ENCODE data around the gene GLRA1.
"Not testable (repeated sequence)": the region's sequence is repeated elsewhere in the genome, so short reads cannot be mapped to it uniquely, and the experiment has no call there.

GRCh38 chr5:151783664-151784063 is 141.0 kb downstream of the GLRA1 start:
- not testable (repeated sequence) for TF ChIP-seq CTCF (IDR thresholded peaks at IDR 0.05; ENCODE audit: low read depth, low read length); POLR2A (IDR thresholded peaks at IDR 0.05; ENCODE audit: extremely low read depth, insufficient read length); MAX (IDR thresholded peaks at IDR 0.05; ENCODE audit: low read depth, low read length)
